Breast epithelium (tissue), 4 donors: ENCODE measurements around the gene PHLDA3. TPM values are rescaled to one million over a fixed set of nuclear protein-coding genes. Genes with fewer than 3 reads are reported as not detected.
A peak's percentile ranks its signal among the peaks of the same experiment; 100 is the strongest.

Experiments used
- DNase-seq, 2 donors: peaks; one replicate each; pipeline ENCODE4 v3.0.0-alpha.2; 2019; ENCODE audit warnings: low spot score in 2 of 2
- H3K27ac ChIP-seq, 2 donors: fragments of 200-600 bp; sonication (generic) in 1 of 2; one replicate each; pipeline ENCODE4 v1.5.1; 2016 to 2019; ENCODE audit warnings: mild to moderate bottlenecking in 1 of 2
- H3K27me3 ChIP-seq, 2 donors: fragments of 200-600 bp; sonication (generic) in 1 of 2; one replicate each; pipeline versions ENCODE4 v1.5.1 to v1.6.0; 2017 to 2019; ENCODE audit warnings: control low read depth in 1 of 2, mild to moderate bottlenecking in 1 of 2
- H3K36me3 ChIP-seq: fragments of 200-600 bp; one replicate; pipeline ENCODE4 v1.5.1; 2019
- H3K4me1 ChIP-seq, 2 donors: fragments of 200-600 bp; sonication (generic); one replicate each; pipeline ENCODE4 v1.5.1; 2016 to 2019; ENCODE audit warnings: control low read depth in 1 of 2
- H3K4me3 ChIP-seq, 3 donors: fragments of 200-600 bp; sonication (generic); 1 replicate in 2 of 3; 2 replicates in 1 of 3; pipeline ENCODE4 v1.5.1; 2016 to 2019; ENCODE audit warnings: mild to moderate bottlenecking in 3 of 3, moderate library complexity in 2 of 3
- H3K9me3 ChIP-seq, 2 donors: fragments of 200-600 bp; sonication (generic) in 1 of 2; one replicate each; pipeline ENCODE4 v1.5.1; 2016 to 2019; ENCODE audit warnings: control low read depth in 1 of 2
- POLR2A ChIP-seq: fragments of 450-650 bp; IDR thresholded peaks from one replicate; pipeline ENCODE4 v1.6.1; 2016; ENCODE audit warnings: antibody characterized with exemption, mild to moderate bottlenecking, moderate library complexity
- POLR2AphosphoS5 ChIP-seq, 3 donors: sonication (generic); formaldehyde crosslinking; IDR thresholded peaks; one replicate each; pipeline ENCODE4 v1.6.1; 2017; ENCODE audit warnings: antibody characterized with exemption in 3 of 3
- intact Hi-C: fragments of 100-400 bp; cut with DNase I; formaldehyde crosslinking; loops from one replicate; pipeline ENCODE4 v1.15.1; 2023; ENCODE audit warnings: low total_unique reads
- total RNA-seq, 3 donors: library from RNA; depleted of rRNA; stranded (reverse); fragments of >200 nt; gene quantifications; one replicate each; pipeline ENCODE4 v1.1.0, GENCODE V29; 2016
- TF ChIP-seq, protein P1 (sequence below), 3 donors: fragments of 450-650 bp; IDR thresholded peaks; one replicate each; pipeline ENCODE4 v1.5.1; 2016 to 2017; ENCODE audit warnings: antibody characterized with exemption in 3 of 3, mild to moderate bottlenecking in 3 of 3, moderate library complexity in 3 of 3

Gene PHLDA3
- total RNA-seq, 3 donors from 2014 or later: 65.7 to 116 (median 92.7) TPM

DNA sequence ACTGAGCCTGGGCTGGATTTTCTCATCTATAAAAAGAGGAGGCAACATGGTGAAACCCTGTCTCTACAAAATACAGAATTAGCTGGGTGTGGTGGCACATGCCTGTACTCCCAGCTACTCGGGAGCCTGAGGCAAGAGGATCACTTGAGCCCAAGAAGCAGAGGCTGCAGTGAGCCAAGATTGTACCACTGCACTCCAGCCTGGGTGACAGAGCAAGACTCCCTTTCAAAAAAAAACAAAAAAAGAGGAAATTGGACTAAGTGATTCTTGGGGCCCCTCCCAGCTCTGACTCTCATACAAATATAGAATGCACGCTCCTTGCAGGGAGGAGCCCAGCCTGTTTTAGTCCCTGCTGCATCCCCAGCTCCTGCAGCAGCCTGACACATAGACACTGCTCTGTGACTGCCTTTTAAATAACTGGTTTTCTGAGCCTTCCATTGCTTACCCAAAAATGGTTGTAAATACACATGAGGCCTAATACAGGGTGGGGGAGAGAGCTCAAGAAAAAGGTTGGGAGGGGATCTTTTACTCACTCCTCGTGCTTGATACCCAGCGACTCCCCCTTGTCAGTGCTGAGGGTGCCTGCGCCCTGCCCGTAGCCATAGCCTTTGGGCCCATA lies 20.8 kb upstream of the PHLDA3 start:
- no peak for DNase-seq
- intact Hi-C loops: no loop called here
- Histone ChIP-seq H3K27me3 (no peaks in the 10 kb centered on the region), H3K9me3 (no peaks in the 10 kb centered on the region), H3K4me3 (no peak overlapping the region), H3K27ac (peak overlapping the region; percentile 66 to 97), H3K4me1 (peaks cover 20 to 54% of the 10 kb centered on the region in 2 donors), H3K36me3 (peaks cover 9% of the 10 kb centered on the region)
- TF ChIP-seq, protein P1, sequence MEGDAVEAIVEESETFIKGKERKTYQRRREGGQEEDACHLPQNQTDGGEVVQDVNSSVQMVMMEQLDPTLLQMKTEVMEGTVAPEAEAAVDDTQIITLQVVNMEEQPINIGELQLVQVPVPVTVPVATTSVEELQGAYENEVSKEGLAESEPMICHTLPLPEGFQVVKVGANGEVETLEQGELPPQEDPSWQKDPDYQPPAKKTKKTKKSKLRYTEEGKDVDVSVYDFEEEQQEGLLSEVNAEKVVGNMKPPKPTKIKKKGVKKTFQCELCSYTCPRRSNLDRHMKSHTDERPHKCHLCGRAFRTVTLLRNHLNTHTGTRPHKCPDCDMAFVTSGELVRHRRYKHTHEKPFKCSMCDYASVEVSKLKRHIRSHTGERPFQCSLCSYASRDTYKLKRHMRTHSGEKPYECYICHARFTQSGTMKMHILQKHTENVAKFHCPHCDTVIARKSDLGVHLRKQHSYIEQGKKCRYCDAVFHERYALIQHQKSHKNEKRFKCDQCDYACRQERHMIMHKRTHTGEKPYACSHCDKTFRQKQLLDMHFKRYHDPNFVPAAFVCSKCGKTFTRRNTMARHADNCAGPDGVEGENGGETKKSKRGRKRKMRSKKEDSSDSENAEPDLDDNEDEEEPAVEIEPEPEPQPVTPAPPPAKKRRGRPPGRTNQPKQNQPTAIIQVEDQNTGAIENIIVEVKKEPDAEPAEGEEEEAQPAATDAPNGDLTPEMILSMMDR (IDR thresholded peaks at IDR 0.05): no peak
- no peak for TF ChIP-seq POLR2A
- TF ChIP-seq POLR2AphosphoS5 (IDR thresholded peaks at IDR 0.05): no peak

DNA sequence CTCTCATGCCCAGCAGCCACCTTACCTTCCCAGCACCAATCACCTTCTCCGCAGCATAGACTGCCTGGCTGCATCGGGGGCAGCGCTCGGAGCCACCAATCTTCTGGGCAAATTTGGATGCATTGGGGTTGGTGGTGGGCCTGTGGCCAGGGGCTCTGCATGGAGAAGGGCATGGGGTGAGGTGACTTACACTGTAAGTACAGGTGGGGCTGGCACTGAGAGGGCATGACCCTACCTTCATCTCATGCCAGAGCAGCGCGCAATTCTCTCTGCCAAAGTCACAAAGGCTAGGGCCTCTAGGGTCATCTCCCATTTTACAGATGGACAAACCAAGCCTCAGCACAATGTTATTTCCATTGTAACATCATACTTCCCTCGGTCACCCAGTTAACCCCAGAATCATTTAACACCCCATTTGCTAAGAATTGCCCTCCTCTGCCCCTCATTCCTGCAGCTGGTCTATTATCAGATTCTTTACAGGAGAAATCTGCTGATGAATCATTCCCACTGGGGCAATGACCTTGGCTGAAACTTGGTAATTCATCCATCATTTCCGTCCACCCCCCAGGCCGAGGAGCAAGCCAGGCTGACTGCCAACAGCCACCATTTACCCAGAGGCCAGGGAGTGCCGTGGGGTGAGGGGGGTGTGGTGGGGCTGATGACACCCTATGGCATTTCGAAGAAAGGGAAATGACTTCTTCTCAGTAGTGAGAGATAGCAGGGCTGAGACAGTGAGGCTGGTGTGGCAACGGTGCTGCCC lies 20.0 kb upstream of the PHLDA3 start:
- H3K27ac ChIP-seq: peak overlapping the region; percentile 66 to 97
- TF ChIP-seq, protein P1 (IDR thresholded peaks at IDR 0.05): no peak
- TF ChIP-seq POLR2AphosphoS5 (IDR thresholded peaks at IDR 0.05): peak; percentile 28 to 54 (median 45)
- H3K36me3 ChIP-seq: peaks cover 16% of the 10 kb centered on the region
- H3K9me3 ChIP-seq: no peaks in the 10 kb centered on the region
- no peak for DNase-seq
- peaks cover 15 to 46% of the 10 kb centered on the region in 2 donors for H3K4me1 ChIP-seq
- H3K27me3 ChIP-seq: no peaks in the 10 kb centered on the region
- H3K4me3 ChIP-seq: no peak overlapping the region
- intact Hi-C loops: no loop called here

DNA sequence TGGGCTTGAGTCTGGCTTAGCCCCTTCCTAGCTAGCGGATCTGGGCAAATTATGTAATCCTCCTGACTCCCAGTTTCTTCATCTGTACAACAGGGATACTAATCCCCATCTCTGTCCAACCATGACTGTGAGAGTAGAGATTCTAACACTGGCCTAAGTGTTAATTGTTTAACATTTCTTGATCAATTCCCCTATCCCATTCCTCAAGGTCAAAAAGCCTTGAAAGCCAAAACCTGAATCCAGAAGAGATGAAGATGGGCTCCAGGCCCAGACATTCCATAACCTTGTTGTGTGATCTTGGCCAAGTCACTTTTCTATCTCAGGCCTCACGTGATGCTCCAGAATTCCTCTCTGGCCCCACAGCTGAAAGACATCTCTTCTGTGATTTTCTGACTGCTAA lies 18.8 kb upstream of the PHLDA3 start:
- H3K9me3 ChIP-seq: no peaks in the 10 kb centered on the region
- peak overlapping the region; percentile 3 to 46 for H3K27ac ChIP-seq
- DNase-seq: no peak
- peaks cover 17% of the 10 kb centered on the region for H3K36me3 ChIP-seq
- H3K27me3 ChIP-seq: no peaks in the 10 kb centered on the region
- peaks cover 11 to 33% of the 10 kb centered on the region in 2 donors for H3K4me1 ChIP-seq
- TF ChIP-seq POLR2AphosphoS5 (IDR thresholded peaks at IDR 0.05): peak in 1 of 3 donors; percentile 46
- no peak for TF ChIP-seq POLR2A
- TF ChIP-seq, protein P1 (IDR thresholded peaks at IDR 0.05): no peak
- H3K4me3 ChIP-seq: no peak overlapping the region
- intact Hi-C loops: no loop called here

DNA sequence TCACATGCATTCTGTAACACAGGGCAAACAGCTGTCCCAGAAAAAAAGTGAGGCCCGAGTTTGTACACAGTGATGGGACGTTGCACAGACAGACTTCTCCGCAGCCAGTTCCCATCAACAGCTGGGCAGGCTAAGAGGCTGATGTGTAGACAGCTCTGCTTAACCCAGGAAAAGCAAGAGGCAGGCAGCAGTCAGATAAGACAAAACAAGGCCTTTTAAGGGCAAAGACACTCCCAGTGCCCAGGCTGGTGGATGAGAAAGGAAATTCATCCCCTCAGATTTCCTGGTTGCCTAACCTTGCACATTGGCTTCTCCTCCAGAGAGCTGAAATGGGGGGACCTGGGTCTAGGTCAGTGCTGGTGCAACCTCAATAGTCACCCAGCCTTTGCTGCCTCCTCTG lies 17.2 kb upstream of the PHLDA3 start:
- intact Hi-C loops: no loop called here
- Histone ChIP-seq H3K27ac (peak overlapping the region; percentile 85 to 91), H3K27me3 (no peaks in the 10 kb centered on the region), H3K4me1 (peaks cover 11 to 27% of the 10 kb centered on the region in 2 donors), H3K36me3 (peaks cover 17% of the 10 kb centered on the region), H3K4me3 (no peak overlapping the region), H3K9me3 (no peaks in the 10 kb centered on the region)
- no peak for DNase-seq
- TF ChIP-seq POLR2A: no peak
- TF ChIP-seq POLR2AphosphoS5 (IDR thresholded peaks at IDR 0.05): no peak
- TF ChIP-seq, protein P1 (IDR thresholded peaks at IDR 0.05): no peak

DNA sequence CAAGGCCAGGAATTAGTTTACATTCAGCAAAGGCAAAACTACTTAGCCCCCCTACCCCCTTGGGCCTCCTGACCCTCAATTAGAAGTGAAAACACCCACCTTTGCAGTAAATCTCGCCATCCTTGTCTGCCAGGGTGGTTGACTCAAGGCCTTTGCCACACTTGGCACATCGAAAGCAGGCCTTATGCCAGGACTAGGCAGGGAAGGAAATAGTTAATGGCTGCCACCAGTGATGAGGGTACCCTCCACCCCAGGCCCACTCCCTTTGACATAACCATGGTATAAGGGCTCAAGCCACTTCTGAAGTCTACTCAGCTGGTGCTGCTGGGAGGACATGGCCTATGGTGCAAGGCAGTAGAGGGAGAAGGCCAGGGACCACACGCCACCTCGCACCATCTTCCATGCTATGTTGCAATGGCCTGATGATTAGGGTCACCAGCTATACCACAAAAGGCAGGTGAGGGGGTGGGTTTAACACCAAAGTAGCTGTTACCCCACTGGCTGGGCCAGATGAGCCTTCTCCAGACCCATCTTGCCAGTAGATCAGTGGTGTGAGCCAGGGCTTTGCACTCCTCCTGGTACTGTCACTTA lies 16.3 kb upstream of the PHLDA3 start:
- TF ChIP-seq POLR2A: no peak
- TF ChIP-seq POLR2AphosphoS5 (IDR thresholded peaks at IDR 0.05): no peak
- TF ChIP-seq, protein P1 (IDR thresholded peaks at IDR 0.05): no peak
- H3K27ac ChIP-seq: peak overlapping the region; percentile 85 to 91
- peaks cover 17% of the 10 kb centered on the region for H3K36me3 ChIP-seq
- peaks cover 11 to 22% of the 10 kb centered on the region in 2 donors for H3K4me1 ChIP-seq
- DNase-seq: no peak
- H3K27me3 ChIP-seq: no peaks in the 10 kb centered on the region
- intact Hi-C loops: no loop called here
- no peak overlapping the region for H3K4me3 ChIP-seq
- no peaks in the 10 kb centered on the region for H3K9me3 ChIP-seq
